ENCODE measurements around the gene ZNF23. TPM values are rescaled to one million over a fixed set of nuclear protein-coding genes. Genes with fewer than 3 reads are reported as not detected.

ZNF23 gene
- total RNA-seq, 1 experiment from 2014 or later = 9.6 TPM

DNA sequence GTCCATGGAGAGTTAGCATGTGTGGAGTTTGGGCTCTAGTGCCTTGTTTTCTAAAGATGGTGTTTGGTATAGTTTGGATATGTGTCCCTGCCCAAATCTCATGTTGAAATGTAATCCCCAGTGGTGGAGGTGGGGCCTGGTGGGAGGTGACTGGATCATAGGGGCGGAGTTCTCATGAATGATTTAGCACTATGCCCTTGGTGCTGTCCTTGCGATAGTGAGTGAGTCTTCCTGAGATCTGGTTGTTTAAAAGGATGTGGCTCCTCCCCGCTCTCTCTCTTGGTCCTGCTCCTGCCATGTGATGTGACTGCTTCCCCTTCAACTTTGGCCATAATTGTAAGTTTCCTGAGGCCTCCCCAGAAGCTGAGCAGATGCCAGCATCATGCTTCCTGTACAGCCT lies 36.0 kb upstream of the ZNF23 start:
- Histone ChIP-seq H2BK12ac (ENCODE audit: insufficient read length, low read depth, low read length) (no peak overlapping the region), H4K8ac (replicated peaks; ENCODE audit: insufficient read length, low read depth, low read length) (no peak overlapping the region), H3T11ph (ENCODE audit: low read length) (no peak overlapping the region), H3K4ac (ENCODE audit: low read depth, low read length) (no peak overlapping the region), H4K5ac (ENCODE audit: insufficient read length, low read depth, low read length) (no peak overlapping the region), H3K14ac (ENCODE audit: insufficient read depth, low read length) (no peak overlapping the region), H3K79me1 (ENCODE audit: insufficient read depth, low read depth, low read length, poor library complexity, severe bottlenecking) (no peaks in the 10 kb centered on the region), H3K27ac (ENCODE audit: insufficient read length, low read depth, low read length) (no peak overlapping the region), H3K4me1 (ENCODE audit: insufficient read depth, low read length) (no peaks in the 10 kb centered on the region), H3K79me2 (ENCODE audit: insufficient read depth, low read length) (no peaks in the 10 kb centered on the region), H4K91ac (ENCODE audit: insufficient read length, low read depth, low read length) (no peak overlapping the region), H2BK120ac (ENCODE audit: low read depth, low read length, poor library complexity, severe bottlenecking) (no peak overlapping the region), H3K18ac (ENCODE audit: insufficient read length, low read depth, low read length) (no peak overlapping the region), H3K23ac (ENCODE audit: insufficient read length, low read depth, low read length) (no peak overlapping the region), H3K4me2 (ENCODE audit: insufficient read depth, insufficient read length, low read length) (no peak overlapping the region), H2BK20ac (ENCODE audit: low read depth, low read length, poor library complexity, severe bottlenecking) (no peak overlapping the region), H2AK5ac (ENCODE audit: insufficient read length, low read length) (no peak overlapping the region), H2BK5ac (ENCODE audit: insufficient read length, low read length) (no peak overlapping the region), H3K27me3 (ENCODE audit: insufficient read depth, low read length) (no peaks in the 10 kb centered on the region), H3K23me2 (ENCODE audit: insufficient read length, low read depth, low read length, poor library complexity, severe bottlenecking) (no peaks in the 10 kb centered on the region), H2BK15ac (ENCODE audit: low read depth, low read length) (no peak overlapping the region), H3K56ac (ENCODE audit: insufficient read length, low read depth, low read length) (no peak overlapping the region), H2AFZ (ENCODE audit: low read length) (no peak overlapping the region), H3K9me3 (ENCODE audit: control insufficient read depth, low read depth, low read length) (no peaks in the 10 kb centered on the region), H3K9ac (ENCODE audit: extremely low read depth, insufficient read length, low read length) (no peak overlapping the region), H4K20me1 (ENCODE audit: control insufficient read depth, insufficient read depth, insufficient read length) (no peaks in the 10 kb centered on the region)
- no CpG with 5 or more reads among the region's 3 CpGs for WGBS (ENCODE audit: extremely low coverage, insufficient read length, low lambda C conversion rate)
- DNase-seq = no peak
- peaks cover 0 to 3% of the 10 kb centered on the region in 2 experiments; a peak in 1 of 5 replicates for H3K9me3 Mint-ChIP-seq
- H3K36me3 Mint-ChIP-seq (ENCODE audit: insufficient read depth in 1 of 3, low read depth in 3 of 3) = no peaks in the 10 kb centered on the region
- no peak overlapping the region for H3K27ac Mint-ChIP-seq
- TF ChIP-seq, protein P1, sequence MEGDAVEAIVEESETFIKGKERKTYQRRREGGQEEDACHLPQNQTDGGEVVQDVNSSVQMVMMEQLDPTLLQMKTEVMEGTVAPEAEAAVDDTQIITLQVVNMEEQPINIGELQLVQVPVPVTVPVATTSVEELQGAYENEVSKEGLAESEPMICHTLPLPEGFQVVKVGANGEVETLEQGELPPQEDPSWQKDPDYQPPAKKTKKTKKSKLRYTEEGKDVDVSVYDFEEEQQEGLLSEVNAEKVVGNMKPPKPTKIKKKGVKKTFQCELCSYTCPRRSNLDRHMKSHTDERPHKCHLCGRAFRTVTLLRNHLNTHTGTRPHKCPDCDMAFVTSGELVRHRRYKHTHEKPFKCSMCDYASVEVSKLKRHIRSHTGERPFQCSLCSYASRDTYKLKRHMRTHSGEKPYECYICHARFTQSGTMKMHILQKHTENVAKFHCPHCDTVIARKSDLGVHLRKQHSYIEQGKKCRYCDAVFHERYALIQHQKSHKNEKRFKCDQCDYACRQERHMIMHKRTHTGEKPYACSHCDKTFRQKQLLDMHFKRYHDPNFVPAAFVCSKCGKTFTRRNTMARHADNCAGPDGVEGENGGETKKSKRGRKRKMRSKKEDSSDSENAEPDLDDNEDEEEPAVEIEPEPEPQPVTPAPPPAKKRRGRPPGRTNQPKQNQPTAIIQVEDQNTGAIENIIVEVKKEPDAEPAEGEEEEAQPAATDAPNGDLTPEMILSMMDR (conservative IDR thresholded peaks at IDR 0.05) = no peak
- H3K4me3 Mint-ChIP-seq = no peak overlapping the region
- H3K4me1 Mint-ChIP-seq = no peaks in the 10 kb centered on the region
- no peaks in the 10 kb centered on the region; the same call in 1 of the 2 replicates for H3K27me3 Mint-ChIP-seq (ENCODE audit: low read depth)
